Smooth muscle cell (in vitro differentiated cells): ENCODE results near the gene BAIAP2L2. TPM values are rescaled to one million over a fixed set of nuclear protein-coding genes. Genes with fewer than 3 reads are reported as not detected.
A peak's percentile ranks its signal among the peaks of the same experiment; 100 is the strongest.

Source experiments
- DNase-seq: peaks from one replicate; lab custom pipeline; 2025; ENCODE audit not compliant: unreplicated experiment; lab: John Stamatoyannopoulos, UW
- H2AFZ ChIP-seq: fragments of 200-600 bp; sonication (generic); 2 replicates; pipeline ENCODE4 v1.6.0; 2016; ENCODE audit warnings: antibody characterized with exemption, low read depth, mild to moderate bottlenecking
- H3F3A ChIP-seq: fragments of 200-600 bp; sonication (generic); 2 replicates; pipeline ENCODE4 v1.6.0; 2017; ENCODE audit warnings: antibody characterized with exemption, low read depth
- H3K27ac ChIP-seq: fragments of 200-600 bp; sonication (generic); 2 replicates; pipeline ENCODE4 v1.5.1; 2016; ENCODE audit warnings: low read depth, mild to moderate bottlenecking
- H3K27me3 ChIP-seq: fragments of 200-600 bp; sonication (generic); 2 replicates; pipeline ENCODE4 v1.6.1; 2016; ENCODE audit warnings: low read depth, mild to moderate bottlenecking
- H3K36me3 ChIP-seq: fragments of 200-600 bp; sonication (generic); 2 replicates; pipeline ENCODE4 v1.5.1; 2016; ENCODE audit warnings: low read depth
- H3K4me1 ChIP-seq: fragments of 200-600 bp; sonication (generic); 2 replicates; pipeline ENCODE4 v1.5.1; 2016; ENCODE audit warnings: low read depth
- H3K4me2 ChIP-seq: fragments of 200-600 bp; sonication (generic); 2 replicates; pipeline ENCODE4 v1.6.0; 2016; ENCODE audit warnings: mild to moderate bottlenecking
- H3K4me3 ChIP-seq: fragments of 200-600 bp; sonication (generic); 2 replicates; pipeline ENCODE4 v1.5.1; 2016; ENCODE audit warnings: mild to moderate bottlenecking
- H3K79me2 ChIP-seq: fragments of 200-600 bp; sonication (generic); 2 replicates; pipeline ENCODE4 v1.6.0; 2016; ENCODE audit warnings: low read depth, mild to moderate bottlenecking
- H3K9ac ChIP-seq: fragments of 200-600 bp; sonication (generic); 2 replicates; pipeline ENCODE4 v1.6.0; 2016; ENCODE audit warnings: low read depth
- H3K9me3 ChIP-seq: fragments of 200-600 bp; sonication (generic); replicated peaks from 2 replicates; pipeline ENCODE4 v1.5.1; 2016; ENCODE audit warnings: low read depth
- H4K20me1 ChIP-seq: fragments of 200-600 bp; sonication (generic); 2 replicates; pipeline ENCODE4 v1.6.0; 2016; ENCODE audit warnings: low read depth
- WGBS: methylation state at CpG from one replicate; pipeline ENCODE4 v1.1.7; 2016; ENCODE audit warnings: low lambda C conversion rate; 5-methylcytosine and 5-hydroxymethylcytosine counted together
- polyA plus RNA-seq: library from polyadenylated mRNA; unstranded; fragments of >200 nt; fragmentation: Nextera tagmentation; extraction: Ambion mirVana; gene quantifications from 2 replicates; pipeline ENCODE4 v1.2.1, GENCODE V29; 2016
- total RNA-seq: library from RNA; depleted of rRNA; stranded (reverse); fragments of >200 nt; gene quantifications from 2 replicates; pipeline ENCODE4 v1.2.3, GENCODE V29; 2014
- TF ChIP-seq, protein P1 (sequence below): fragments of 200-600 bp; sonication (generic); IDR thresholded peaks from 2 replicates; pipeline ENCODE4 v1.5.1; 2017; ENCODE audit warnings: borderline replicate concordance, mild to moderate bottlenecking, antibody characterized with exemption; ENCODE audit not compliant: insufficient read depth, poor library complexity, severe bottlenecking

BAIAP2L2 gene
- total and polyA plus RNA-seq, 2 experiments from 2014 or later = 0.13 to 1.3 TPM

DNA sequence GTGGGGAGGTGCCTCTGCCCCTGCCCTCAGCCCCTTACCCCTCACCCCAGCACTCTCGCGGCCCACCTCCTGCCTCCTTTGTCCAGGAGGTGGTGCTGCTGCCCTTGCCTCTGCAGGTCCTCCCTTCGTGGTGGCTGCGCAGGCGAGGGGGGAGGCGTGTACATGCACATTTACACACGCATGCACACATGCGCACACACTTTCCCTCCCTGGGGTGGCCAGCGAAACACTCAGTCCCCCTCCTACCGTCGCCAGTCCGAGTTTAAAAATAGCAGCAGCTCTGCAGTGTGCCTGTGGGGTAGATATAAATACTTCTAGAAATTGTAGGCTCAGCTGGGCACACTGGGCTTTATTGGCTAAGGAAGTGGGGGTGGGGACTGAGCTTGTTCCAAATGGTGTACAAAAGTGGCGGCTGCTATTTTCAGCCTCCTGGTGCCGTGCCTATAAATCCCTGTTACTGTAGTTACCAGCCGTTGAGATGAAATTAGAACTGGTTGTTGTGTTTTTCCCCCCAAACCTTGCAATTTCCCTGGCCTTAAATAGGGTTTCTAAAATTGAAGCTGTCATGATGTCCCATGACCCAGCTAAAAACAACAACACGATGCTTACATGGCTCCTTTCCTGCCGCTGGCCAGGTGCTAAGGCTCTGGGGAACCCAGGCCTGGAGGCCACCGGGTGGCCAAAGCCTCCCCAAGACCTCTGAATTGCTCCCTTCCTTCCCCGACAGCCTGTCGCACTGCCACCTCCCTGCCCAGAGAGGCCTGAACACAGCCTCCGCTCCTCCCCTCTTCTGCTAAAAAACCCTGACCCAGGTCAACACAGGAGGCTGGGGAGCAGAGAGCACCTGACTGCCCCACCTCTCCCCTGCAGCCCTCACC is 40.9 kb downstream of the BAIAP2L2 start:
- Histone ChIP-seq H3K27me3 (no peaks in the 10 kb centered on the region), H3F3A (no peaks in the 10 kb centered on the region), H3K4me3 (no peak overlapping the region), H3K4me2 (no peak overlapping the region), H3K27ac (no peak overlapping the region), H3K9me3 (no peaks in the 10 kb centered on the region), H3K79me2 (no peaks in the 10 kb centered on the region), H3K4me1 (no peaks in the 10 kb centered on the region), H2AFZ (no peak overlapping the region), H3K9ac (no peak overlapping the region), H4K20me1 (no peaks in the 10 kb centered on the region), H3K36me3 (no peaks in the 10 kb centered on the region)
- TF ChIP-seq, protein P1, sequence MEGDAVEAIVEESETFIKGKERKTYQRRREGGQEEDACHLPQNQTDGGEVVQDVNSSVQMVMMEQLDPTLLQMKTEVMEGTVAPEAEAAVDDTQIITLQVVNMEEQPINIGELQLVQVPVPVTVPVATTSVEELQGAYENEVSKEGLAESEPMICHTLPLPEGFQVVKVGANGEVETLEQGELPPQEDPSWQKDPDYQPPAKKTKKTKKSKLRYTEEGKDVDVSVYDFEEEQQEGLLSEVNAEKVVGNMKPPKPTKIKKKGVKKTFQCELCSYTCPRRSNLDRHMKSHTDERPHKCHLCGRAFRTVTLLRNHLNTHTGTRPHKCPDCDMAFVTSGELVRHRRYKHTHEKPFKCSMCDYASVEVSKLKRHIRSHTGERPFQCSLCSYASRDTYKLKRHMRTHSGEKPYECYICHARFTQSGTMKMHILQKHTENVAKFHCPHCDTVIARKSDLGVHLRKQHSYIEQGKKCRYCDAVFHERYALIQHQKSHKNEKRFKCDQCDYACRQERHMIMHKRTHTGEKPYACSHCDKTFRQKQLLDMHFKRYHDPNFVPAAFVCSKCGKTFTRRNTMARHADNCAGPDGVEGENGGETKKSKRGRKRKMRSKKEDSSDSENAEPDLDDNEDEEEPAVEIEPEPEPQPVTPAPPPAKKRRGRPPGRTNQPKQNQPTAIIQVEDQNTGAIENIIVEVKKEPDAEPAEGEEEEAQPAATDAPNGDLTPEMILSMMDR = peak; percentile 37
- 82% methylated on average over 19 of the region's 21 CpGs for WGBS
- DNase-seq = no peak

DNA sequence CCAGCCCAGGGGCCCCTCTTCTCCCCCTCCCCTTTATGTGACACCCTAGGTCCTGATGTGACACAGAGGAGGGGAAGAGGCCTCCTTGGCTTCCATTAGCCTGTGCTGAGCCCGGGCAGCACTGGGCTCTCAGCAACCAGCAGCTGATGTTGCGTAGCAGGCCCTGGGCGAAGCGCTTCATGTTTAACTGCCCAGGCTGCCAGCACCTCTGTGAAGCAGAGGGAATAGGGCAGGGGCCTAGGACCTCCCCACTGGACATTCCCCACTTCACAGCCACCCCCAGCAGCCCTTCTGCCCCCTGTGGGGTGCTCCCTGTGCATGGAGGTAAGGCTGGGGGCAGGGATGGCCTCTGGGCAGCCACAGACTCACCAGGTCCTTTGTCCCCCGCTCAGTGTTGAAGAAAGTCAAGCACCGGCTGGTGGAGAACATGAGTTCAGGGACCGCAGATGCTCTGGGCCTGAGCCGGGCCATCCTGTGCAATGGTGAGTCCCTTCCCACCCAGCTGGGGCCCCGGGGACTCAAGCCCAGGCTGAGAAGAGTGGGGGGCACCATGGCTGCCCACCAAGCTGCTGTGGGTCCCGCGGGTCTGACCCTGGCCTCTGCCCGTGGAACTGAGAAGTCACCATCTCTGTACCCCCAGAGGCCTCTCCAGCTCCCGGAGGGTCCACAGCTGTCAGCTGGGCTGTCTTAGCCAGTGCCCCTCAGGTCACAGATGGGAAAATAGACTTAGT is 41.7 kb downstream of the BAIAP2L2 start:
- no peak overlapping the region for H2AFZ ChIP-seq
- no peaks in the 10 kb centered on the region for H3K4me1 ChIP-seq

DNA sequence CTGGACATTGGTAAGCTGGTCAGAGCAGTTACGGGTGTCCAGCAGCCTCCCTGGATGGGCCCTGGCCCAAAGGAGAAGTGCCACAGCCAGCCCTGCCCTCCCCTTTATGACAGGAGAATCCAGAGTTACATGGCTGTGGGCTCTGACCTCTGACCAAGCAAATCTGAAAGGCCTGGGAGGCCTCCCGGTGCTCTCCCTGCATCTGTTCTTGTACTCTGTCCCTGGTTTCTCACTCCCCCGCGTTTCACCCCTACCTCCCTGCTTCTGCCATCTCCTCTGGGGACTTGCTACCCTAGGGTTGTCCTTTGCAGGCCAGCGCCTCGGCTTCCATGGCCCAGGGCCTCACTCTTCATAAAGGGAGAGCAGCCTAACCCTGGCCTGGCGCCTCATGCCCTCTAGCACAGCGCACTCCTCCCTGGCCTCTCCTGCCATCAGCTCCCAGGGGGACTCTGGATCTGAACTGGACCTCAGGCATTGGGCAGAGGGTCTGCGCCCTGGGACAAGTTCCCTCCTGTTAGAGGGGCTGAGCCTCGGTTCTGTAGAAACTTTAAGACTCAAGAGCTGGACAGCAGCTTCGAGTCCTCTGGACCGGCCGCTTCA is 42.6 kb downstream of the BAIAP2L2 start:
- Histone ChIP-seq H3K79me2 (no peaks in the 10 kb centered on the region), H3K4me1 (no peaks in the 10 kb centered on the region), H2AFZ (no peak overlapping the region), H4K20me1 (no peaks in the 10 kb centered on the region), H3K9ac (no peak overlapping the region), H3K9me3 (no peaks in the 10 kb centered on the region), H3K4me3 (no peak overlapping the region), H3F3A (no peaks in the 10 kb centered on the region), H3K36me3 (no peaks in the 10 kb centered on the region), H3K27me3 (no peaks in the 10 kb centered on the region), H3K4me2 (no peak overlapping the region), H3K27ac (no peak overlapping the region)
- DNase-seq = no peak
- TF ChIP-seq, protein P1 = no peak
- WGBS = 94% methylated on average over 13 of the region's 13 CpGs

More for the DNA sequence above, 41.7 kb downstream of the BAIAP2L2 start:
- H3K9ac ChIP-seq = no peak overlapping the region
- TF ChIP-seq, protein P1 = no peak
- no peaks in the 10 kb centered on the region for H3K27me3 ChIP-seq
- H3K27ac ChIP-seq = no peak overlapping the region
- DNase-seq = no peak
- 92% methylated on average over 13 of the region's 13 CpGs for WGBS
- H3K79me2 ChIP-seq = no peaks in the 10 kb centered on the region
- no peak overlapping the region for H3K4me3 ChIP-seq
- H3K36me3 ChIP-seq = no peaks in the 10 kb centered on the region
- no peak overlapping the region for H3K4me2 ChIP-seq
- no peaks in the 10 kb centered on the region for H3F3A ChIP-seq
- H3K9me3 ChIP-seq = no peaks in the 10 kb centered on the region
- H4K20me1 ChIP-seq = no peaks in the 10 kb centered on the region
